PC-9 (cell line): Measurements from ENCODE around the gene TRAT1. TPM values are rescaled to one million over a fixed set of nuclear protein-coding genes. Genes with fewer than 3 reads are reported as not detected.

Source experiments
- BruUV-seq: library from RNA; stranded (reverse); fragments of 400-500 nt; replicated peaks from 2 replicates; lab custom pipeline; 2021; lab: Mats Ljungman, UMichigan
- CTCF ChIA-PET: fragments of 300-600 bp; sonication (Branson Sonifier 250); formaldehyde crosslinking; loops from one replicate; lab custom pipeline; 2022; ENCODE audit warnings: antibody characterized with exemption; lab: Charles Lee
- POLR2A ChIA-PET: fragments of 300-600 bp; sonication (Branson Sonifier 250); formaldehyde crosslinking; loops from one replicate; lab custom pipeline; 2022; ENCODE audit warnings: antibody characterized with exemption; ENCODE audit not compliant: unreplicated experiment; lab: Charles Lee
- DNase-seq, 2 experiments: peaks; one replicate each; pipeline versions ENCODE4 v3.0.0 to v3.0.0-alpha.2; 2015 to 2022; ENCODE audit warnings: mixed read lengths in 1 of 2
- H2AFZ ChIP-seq: fragments of 200-600 bp; sonication (generic); 2 replicates; pipeline ENCODE4 v1.8.1; 2017; ENCODE audit warnings: antibody characterized with exemption
- H3F3A ChIP-seq: fragments of 200-600 bp; sonication (generic); 2 replicates; pipeline ENCODE4 v1.8.1; 2017; ENCODE audit warnings: antibody characterized with exemption, mild to moderate bottlenecking, low read depth; ENCODE audit not compliant: insufficient read depth
- H3K27ac ChIP-seq: fragments of 200-600 bp; sonication (generic); 2 replicates; pipeline ENCODE4 v1.6.1; 2016; ENCODE audit warnings: mixed run types
- H3K27me3 ChIP-seq: fragments of 200-600 bp; sonication (generic); 2 replicates; pipeline ENCODE4 v1.6.1; 2016; ENCODE audit warnings: low read depth, mixed run types; ENCODE audit not compliant: insufficient read depth
- H3K36me3 ChIP-seq: fragments of 200-600 bp; sonication (generic); 2 replicates; pipeline ENCODE4 v1.6.1; 2016; ENCODE audit warnings: low read depth, mixed run types
- H3K4me1 ChIP-seq: fragments of 200-600 bp; sonication (generic); replicated peaks from 2 replicates; pipeline ENCODE4 v1.6.1; 2016; ENCODE audit warnings: mixed run types; ENCODE audit not compliant: insufficient read depth
- H3K4me2 ChIP-seq: fragments of 200-600 bp; sonication (generic); 2 replicates; pipeline ENCODE4 v1.6.1; 2017; ENCODE audit warnings: mixed run types
- H3K4me3 ChIP-seq: fragments of 200-600 bp; sonication (generic); 2 replicates; pipeline ENCODE4 v1.6.1; 2016; ENCODE audit warnings: mixed run types
- H3K79me2 ChIP-seq: fragments of 200-600 bp; sonication (generic); 2 replicates; pipeline ENCODE4 v1.6.1; 2017; ENCODE audit warnings: low read depth, mixed run types
- H3K9me2 ChIP-seq: fragments of 200-600 bp; sonication (generic); 2 replicates; pipeline ENCODE4 v1.8.1; 2017; ENCODE audit warnings: mild to moderate bottlenecking; ENCODE audit not compliant: insufficient read depth
- H3K9me3 ChIP-seq: fragments of 200-600 bp; sonication (generic); 2 replicates; pipeline ENCODE4 v1.8.1; 2016; ENCODE audit warnings: low read depth; ENCODE audit not compliant: insufficient read depth
- H4K20me1 ChIP-seq: fragments of 200-600 bp; sonication (generic); 2 replicates; pipeline ENCODE4 v1.8.1; 2017; ENCODE audit not compliant: insufficient read depth
- EZH2 ChIP-seq: fragments of 200-600 bp; sonication (generic); IDR thresholded peaks from 2 replicates; pipeline ENCODE4 v1.8.0; 2017; ENCODE audit warnings: antibody characterized with exemption, low read depth
- intact Hi-C: fragments of 100-400 bp; cut with micrococcal nuclease; formaldehyde crosslinking; loops from one replicate; pipeline ENCODE4 v1.10.0; 2022; ENCODE audit not compliant: unreplicated experiment
- total RNA-seq: library from RNA; stranded (reverse); gene quantifications from 2 replicates; pipeline ENCODE4 v1.2.3, GENCODE V29; 2021
- TF ChIP-seq, protein P1 (sequence below): fragments of 200-600 bp; sonication (generic); conservative IDR thresholded peaks from 2 replicates; pipeline ENCODE4 v1.6.1; 2017; ENCODE audit warnings: mixed run types, antibody characterized with exemption, mild to moderate bottlenecking, moderate library complexity

The TRAT1 gene
- total RNA-seq, 1 experiment from 2014 or later = not detected

- Histone ChIP-seq H3K4me1 (no peaks in the 10 kb centered on the region), H3K4me2 (no peak overlapping the region), H3K27me3 (no peaks in the 10 kb centered on the region), H3K4me3 (no peak overlapping the region), H3K79me2 (no peaks in the 10 kb centered on the region), H3F3A (no peaks in the 10 kb centered on the region), H4K20me1 (no peaks in the 10 kb centered on the region), H2AFZ (no peak overlapping the region), H3K36me3 (no peaks in the 10 kb centered on the region), H3K9me2 (no peaks in the 10 kb centered on the region), H3K9me3 (0 out of 2 replicates have a peak, but pooled peaks cover 3% of the 10 kb centered on the region), H3K27ac (no peak overlapping the region)
- no TSS peak for BruUV-seq
- intact Hi-C loops = no loop called here
- POLR2A ChIA-PET = no interaction called here
- CTCF ChIA-PET = no interaction called here
- TF ChIP-seq, protein P1, sequence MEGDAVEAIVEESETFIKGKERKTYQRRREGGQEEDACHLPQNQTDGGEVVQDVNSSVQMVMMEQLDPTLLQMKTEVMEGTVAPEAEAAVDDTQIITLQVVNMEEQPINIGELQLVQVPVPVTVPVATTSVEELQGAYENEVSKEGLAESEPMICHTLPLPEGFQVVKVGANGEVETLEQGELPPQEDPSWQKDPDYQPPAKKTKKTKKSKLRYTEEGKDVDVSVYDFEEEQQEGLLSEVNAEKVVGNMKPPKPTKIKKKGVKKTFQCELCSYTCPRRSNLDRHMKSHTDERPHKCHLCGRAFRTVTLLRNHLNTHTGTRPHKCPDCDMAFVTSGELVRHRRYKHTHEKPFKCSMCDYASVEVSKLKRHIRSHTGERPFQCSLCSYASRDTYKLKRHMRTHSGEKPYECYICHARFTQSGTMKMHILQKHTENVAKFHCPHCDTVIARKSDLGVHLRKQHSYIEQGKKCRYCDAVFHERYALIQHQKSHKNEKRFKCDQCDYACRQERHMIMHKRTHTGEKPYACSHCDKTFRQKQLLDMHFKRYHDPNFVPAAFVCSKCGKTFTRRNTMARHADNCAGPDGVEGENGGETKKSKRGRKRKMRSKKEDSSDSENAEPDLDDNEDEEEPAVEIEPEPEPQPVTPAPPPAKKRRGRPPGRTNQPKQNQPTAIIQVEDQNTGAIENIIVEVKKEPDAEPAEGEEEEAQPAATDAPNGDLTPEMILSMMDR = no peak
- no peak for TF ChIP-seq EZH2
- no peak for DNase-seq
Observed at GRCh38 chr3:108849075-108849474, 26.5 kb downstream of the TRAT1 start.

DNA sequence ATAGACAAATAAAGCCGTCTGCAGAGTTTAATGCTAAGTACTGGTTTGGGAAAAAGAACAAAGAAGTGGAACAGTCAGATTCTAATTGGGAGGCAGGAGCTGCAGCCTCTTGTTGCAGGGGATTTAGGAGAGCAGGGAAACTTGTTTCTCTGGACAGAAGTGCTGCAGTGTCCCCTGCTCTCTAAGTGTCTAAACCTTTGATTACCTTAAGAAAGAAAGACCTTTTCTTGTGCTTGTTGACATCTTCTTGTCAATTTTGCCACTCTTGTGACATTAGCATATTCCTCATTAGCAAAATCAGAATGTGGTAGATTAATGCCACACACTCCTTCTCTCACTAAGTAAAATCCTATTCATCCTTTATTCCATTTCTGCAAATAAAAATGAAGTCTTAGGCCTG, 38.8 kb downstream of the TRAT1 start:
- H3K36me3 ChIP-seq = no peaks in the 10 kb centered on the region
- peaks cover 25% of the 10 kb centered on the region for H3K4me1 ChIP-seq
- H4K20me1 ChIP-seq = no peaks in the 10 kb centered on the region
- TF ChIP-seq EZH2 = no peak
- TF ChIP-seq, protein P1 = no peak
- ChIA-PET CTCF (no interaction called here), POLR2A (no interaction called here)
- no peak overlapping the region for H2AFZ ChIP-seq
- H3K27me3 ChIP-seq = no peaks in the 10 kb centered on the region
- no peak overlapping the region for H3K27ac ChIP-seq
- BruUV-seq = no TSS peak
- peaks cover 20% of the 10 kb centered on the region; the same call in 1 of the 2 replicates for H3F3A ChIP-seq
- H3K4me3 ChIP-seq = no peak overlapping the region
- no peaks in the 10 kb centered on the region for H3K79me2 ChIP-seq
- H3K9me2 ChIP-seq = no peaks in the 10 kb centered on the region
- no peak for DNase-seq
- peaks cover 12% of the 10 kb centered on the region; the same call in 1 of the 2 replicates for H3K9me3 ChIP-seq
- no peak overlapping the region for H3K4me2 ChIP-seq
- intact Hi-C loops = no loop called here

DNA sequence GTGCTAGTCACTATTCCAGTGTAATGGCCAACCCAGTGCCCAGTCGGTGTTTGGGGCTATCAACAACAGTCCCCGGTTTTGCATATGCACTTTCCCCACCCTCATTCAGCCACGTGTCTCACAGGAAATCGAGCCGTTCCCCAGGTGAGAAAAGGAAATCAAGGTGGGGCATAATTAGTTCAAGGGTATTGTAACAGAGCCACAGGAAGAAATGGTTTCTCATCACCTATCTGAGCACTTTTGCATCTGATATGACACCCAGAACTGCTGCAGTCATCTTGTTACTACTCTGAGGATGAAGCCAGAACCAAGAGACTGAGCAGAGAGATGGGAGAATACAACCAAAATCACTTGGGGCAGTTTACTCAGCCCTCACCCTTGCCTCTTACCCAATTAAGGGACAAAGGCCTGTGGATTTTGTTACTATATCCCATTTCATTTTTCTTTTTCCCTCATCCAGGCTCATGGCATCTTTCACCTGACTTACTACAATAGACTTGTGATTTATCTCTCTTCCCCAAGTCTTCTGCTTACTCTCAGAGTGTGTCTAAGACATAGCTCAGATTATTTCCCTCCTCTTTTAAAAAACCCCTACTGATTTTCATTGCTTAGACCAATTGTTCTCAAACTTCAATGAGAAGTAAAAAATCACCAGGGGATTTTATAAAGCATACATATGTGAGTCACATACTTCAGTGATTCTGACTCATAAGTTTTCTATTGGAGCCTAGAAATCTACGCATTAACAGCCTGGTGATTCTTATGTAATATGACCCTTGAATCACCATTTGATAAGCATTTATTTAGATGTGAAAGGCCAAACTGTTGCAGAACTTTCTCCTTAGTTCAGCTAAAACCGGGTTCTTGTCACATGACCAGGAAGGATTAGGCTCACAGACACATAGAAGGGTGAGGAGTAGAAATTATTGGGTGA, 40.5 kb downstream of the TRAT1 start:
- Histone ChIP-seq H4K20me1 (no peaks in the 10 kb centered on the region), H3K9me2 (no peaks in the 10 kb centered on the region), H3K27ac (peak overlapping the region; percentile 54), H3K36me3 (no peaks in the 10 kb centered on the region), H3K4me1 (peaks cover 25% of the 10 kb centered on the region), H3K27me3 (no peaks in the 10 kb centered on the region), H3K9me3 (peaks cover 12% of the 10 kb centered on the region; the same call in 1 of the 2 replicates), H3K79me2 (no peaks in the 10 kb centered on the region), H3F3A (peaks cover 20% of the 10 kb centered on the region; the same call in 1 of the 2 replicates), H2AFZ (peak overlapping the region; percentile 19), H3K4me3 (no peak overlapping the region), H3K4me2 (peak overlapping the region; percentile 56)
- ChIA-PET CTCF (interaction anchor here (0.6 kb wide), 1 partner anchor 202 kb away, joined by 4 read pairs; no protein-coding TSS in a partner anchor), POLR2A (interaction anchor here (0.6 kb wide), 1 partner anchor 505 kb away, joined by 9 read pairs; no protein-coding TSS in a partner anchor)
- peak in 1 of 2 experiments; percentile 79 for DNase-seq
- intact Hi-C loops = no loop called here
- BruUV-seq = TSS peak; percentile 91
- TF ChIP-seq EZH2 = no peak
- TF ChIP-seq, protein P1 = no peak
